Measurements from ENCODE around the gene MOB3A. TPM values are rescaled to one million over a fixed set of nuclear protein-coding genes. Genes with fewer than 3 reads are reported as not detected.

Gene MOB3A
- total and polyA plus RNA-seq, 9 of the 15 experiments (the other 6 are each of a cell fraction or from before 2014, with no cell fraction given), result 1.1 to 24.1 (median 6.0) TPM

GRCh38 chr19:2055931-2056836 lies 39.9 kb downstream of the MOB3A start (continued):
- TF ChIP-seq BHLHE40 (IDR thresholded peaks at IDR 0.05; ENCODE audit: low read length), result 0 out of 2 replicates have a peak, but pooled peaks have one; percentile 20
- TF ChIP-seq CREM (IDR thresholded peaks at IDR 0.05; ENCODE audit: low read depth), result peak; percentile 83
- no peak; the same call in 1 of the 2 replicates for TF ChIP-seq ZFX (CRISPR knock-in tag; IDR thresholded peaks at IDR 0.05)
- TF ChIP-seq NFIC (IDR thresholded peaks at IDR 0.05), result no peak; the same call in 1 of the 2 replicates
- peak; percentile 90 for TF ChIP-seq RBFOX2 (IDR thresholded peaks at IDR 0.05; ENCODE audit: low read depth, low read length)
- no peak for TF ChIP-seq EWSR1 (IDR thresholded peaks at IDR 0.05; ENCODE audit: borderline replicate concordance, low read depth, partially characterized antibody)
- peak; percentile 75; the same call in 1 of the 2 replicates for TF ChIP-seq TOE1 (IDR thresholded peaks at IDR 0.05; ENCODE audit: borderline replicate concordance)
- no peak for TF ChIP-seq TOE1 (CRISPR knock-in tag; IDR thresholded peaks at IDR 0.05; ENCODE audit: borderline replicate concordance, low read depth)
- peak; percentile 71 for TF ChIP-seq DPF2 (IDR thresholded peaks at IDR 0.05)
- no peak for TF ChIP-seq FOXM1 (IDR thresholded peaks at IDR 0.05; ENCODE audit: low read depth)
- TF ChIP-seq FOXM1 (CRISPR knock-in tag; IDR thresholded peaks at IDR 0.05; ENCODE audit: low read depth), result no peak
- TF ChIP-seq GATAD2A (IDR thresholded peaks at IDR 0.05), result peak; percentile 67; the same call in 1 of the 2 replicates
- no peak for TF ChIP-seq PPARD (CRISPR knock-in tag; IDR thresholded peaks at IDR 0.05)
- no peak for TF ChIP-seq IRF2 (CRISPR knock-in tag; IDR thresholded peaks at IDR 0.05)
- TF ChIP-seq KLF6 (CRISPR knock-in tag; IDR thresholded peaks at IDR 0.05; ENCODE audit: borderline replicate concordance), result peak; percentile 85; the same call in 1 of the 2 replicates
- TF ChIP-seq CREB3L1 (IDR thresholded peaks at IDR 0.05; ENCODE audit: borderline replicate concordance, low read depth), result 0 out of 2 replicates have a peak, but pooled peaks have one; percentile 19
- TF ChIP-seq SAP30 (IDR thresholded peaks at IDR 0.05; ENCODE audit: borderline replicate concordance, insufficient read depth, low read depth, low read length, poor library complexity, severe bottlenecking), result no peak
- peak in 1 of 2 experiments; percentile 87; a peak in 2 of 4 replicates for TF ChIP-seq KDM1A (IDR thresholded peaks at IDR 0.05)
- TF ChIP-seq CUX1 (CRISPR knock-in tag; IDR thresholded peaks at IDR 0.05), result 0 out of 2 replicates have a peak, but pooled peaks have one; percentile 39
- TF ChIP-seq SMARCE1 (IDR thresholded peaks at IDR 0.05), result peak; percentile 74; the same call in 1 of the 2 replicates

All from K562 (cell line).